Activated T-cell treated with anti-CD3 and anti-CD28 coated beads, Interleukin-2, amount 50 U/mL, for 1 hour (primary cell): ENCODE results near the gene SMCO4.
"Not testable (repeated sequence)": the region's sequence is repeated elsewhere in the genome, so short reads cannot be mapped to it uniquely, and the experiment has no call there.

ENCODE experiments used
- DNase-seq: peaks from one replicate; pipeline ENCODE4 v3.0.0-alpha.2; 2020

SMCO4 gene

DNA sequence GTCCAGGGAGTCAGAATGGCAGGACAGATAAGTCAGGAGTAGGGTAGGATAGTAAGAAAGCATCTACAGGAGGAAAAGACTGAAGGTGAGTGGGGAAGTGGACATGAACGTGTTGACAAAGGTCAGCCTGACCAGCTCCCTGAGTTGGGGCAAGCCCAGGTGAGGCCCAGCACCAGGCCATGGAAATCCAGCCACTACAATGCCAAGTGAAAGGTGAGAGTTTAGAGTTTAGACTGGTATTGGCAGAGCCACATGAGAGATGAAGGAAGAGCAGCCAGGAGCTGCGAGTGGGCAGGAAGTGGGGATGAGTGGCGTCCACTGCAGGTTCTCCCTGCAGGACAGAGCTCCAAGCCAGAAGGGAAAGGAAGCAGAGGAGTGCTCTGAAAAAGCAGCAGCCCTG, 16.5 kb upstream of the SMCO4 start:
- DNase-seq = no peak

DNA sequence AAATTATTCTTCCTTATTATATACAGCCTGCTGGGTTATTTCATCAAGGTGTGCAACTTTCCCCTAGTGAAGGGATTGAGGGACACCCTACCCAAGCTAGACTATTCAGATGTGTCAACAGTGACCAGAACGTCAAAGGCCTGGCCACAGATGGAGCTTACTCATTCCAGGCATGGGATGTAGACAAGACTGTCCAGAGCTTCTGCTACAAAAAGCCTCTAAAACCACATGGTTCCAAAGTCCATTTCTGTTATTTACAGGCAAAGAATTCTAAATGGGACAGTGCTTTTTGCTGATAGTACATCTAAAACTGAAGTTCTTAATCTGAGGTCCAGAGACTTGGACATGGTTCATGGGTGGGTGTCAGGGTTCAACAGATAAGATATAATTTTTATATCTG, 9.7 kb upstream of the SMCO4 start:
- DNase-seq = no peak

DNA sequence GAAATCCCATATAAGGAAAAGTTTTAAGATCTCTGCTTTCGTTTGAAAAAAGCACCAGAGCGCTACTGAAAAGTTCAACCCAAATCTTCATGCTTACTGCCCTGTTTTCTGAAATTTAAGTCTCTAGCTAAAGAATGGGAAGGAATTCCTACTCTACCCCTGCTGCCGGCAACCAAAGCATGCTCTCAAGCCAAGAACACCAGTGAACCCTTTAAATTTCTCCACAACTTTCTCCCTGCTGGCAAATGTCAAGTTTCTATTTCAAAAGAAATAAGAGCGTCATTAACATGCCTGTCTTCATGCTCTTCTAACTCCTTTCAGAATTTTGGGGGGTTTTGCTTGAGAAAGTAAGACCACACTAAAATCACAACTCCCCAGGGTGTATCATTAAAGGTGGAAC, 6.8 kb upstream of the SMCO4 start:
- no peak for DNase-seq

DNA sequence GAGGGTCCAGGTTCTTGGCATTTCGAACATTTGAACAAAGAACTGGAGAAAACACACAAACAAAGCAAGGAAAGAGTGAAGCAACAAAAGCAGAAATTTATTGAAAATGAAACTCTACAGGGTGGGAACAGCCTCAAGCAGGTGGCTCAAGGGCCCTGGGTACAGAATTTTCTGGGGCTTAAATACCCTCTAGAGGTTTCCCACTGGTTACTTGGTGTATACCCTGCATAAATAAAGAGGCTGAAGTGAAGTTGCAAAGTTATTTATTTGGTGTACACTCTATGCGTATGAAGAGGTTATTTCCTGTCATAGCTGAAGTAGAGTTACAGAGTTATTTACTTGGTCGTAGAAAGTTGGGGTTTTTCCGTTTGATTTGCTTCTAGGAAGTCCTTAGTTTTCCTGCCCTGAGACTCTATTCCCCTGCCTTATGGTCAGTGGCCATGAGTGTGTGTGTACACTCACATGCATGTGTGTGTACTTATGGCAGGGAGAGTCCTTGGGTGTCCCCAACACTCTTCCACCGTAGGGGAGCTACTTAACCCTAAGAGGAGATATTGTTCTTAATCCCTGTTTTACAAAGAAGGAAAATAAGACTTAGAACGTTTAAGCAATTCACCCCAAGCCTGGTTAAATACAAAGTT, 5.6 kb upstream of the SMCO4 start:
- DNase-seq = no peak

DNA sequence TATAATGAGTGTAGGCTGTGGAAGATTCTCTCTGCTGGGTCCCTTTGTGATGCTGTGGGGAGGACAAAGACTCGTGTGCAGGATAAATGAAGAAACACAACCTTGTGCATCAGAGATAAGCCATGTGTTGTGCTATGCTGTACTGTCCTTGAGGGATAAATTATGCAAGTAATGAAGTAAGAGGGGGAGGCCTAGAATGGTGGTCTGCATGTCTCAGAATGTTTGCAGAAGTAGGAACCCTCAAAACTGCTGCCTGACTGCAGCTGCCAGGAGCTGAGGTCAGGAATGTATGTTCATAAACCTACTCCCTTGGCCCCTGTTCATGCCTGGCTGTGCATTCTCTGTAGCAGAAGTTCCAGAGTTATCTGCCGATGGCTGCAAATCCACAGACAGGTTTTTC, 4.6 kb upstream of the SMCO4 start:
- DNase-seq = no peak

DNA sequence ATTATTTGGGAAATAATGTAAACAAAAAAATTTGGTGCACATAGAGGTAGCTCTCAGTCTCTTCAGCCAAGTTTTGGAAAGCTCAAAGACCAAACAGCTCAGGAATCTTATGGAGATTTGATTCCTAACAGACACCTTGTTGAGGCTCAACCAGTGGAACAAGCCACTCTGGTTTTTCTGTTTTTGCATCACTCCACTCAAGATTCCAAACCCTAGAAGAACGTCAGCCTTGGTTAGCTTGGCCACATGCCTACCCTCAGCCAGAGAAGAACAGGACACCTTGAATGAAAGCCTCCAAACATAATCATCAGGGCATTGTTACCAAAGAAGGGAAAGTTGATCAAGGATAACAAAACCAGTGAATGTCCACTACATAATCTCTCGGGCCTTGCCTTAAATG, 3.8 kb upstream of the SMCO4 start:
- DNase-seq = no peak

DNA sequence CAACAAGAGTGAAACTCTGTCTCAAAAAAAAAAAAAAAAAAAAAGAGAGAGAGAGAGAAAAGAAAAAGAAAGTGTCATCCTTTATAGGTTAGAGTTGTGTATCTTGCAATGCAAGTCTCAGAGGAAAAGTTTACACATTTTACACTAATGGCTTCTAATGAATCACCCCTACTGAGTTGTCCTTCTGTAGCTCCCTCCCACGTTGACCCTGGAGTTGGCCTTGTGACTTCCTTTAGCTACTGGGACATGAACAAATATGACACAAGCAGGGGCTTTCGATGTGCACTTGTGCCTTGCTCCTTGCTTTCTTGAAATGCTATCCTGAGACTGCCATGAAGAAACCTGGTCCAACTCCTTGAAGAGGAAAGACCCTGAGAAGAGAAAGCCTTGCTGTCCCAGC, 2.4 kb upstream of the SMCO4 start:
- DNase-seq = no peak

DNA sequence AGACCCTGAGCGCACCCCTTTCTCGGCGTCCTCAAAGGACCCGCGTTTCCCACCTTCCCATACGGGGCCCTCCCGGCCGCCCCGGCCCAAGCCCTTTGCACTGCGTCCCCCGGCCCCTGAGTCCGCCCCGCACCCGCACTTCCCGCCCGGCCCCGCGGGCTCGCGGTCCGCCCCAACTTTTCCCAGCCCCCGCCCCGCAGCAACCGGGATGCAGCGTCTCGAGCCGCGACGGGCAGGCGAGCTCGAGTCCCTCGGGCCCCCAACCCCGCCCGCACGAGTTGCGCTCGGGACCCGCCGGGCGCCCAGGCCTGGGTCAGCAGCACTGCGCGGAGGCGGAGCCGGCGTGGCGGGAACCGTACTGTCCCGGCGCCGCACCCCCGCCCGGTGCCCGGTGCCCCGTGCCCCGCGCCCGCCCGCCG, 371 bp downstream of the SMCO4 start:
- no peak for DNase-seq

DNA sequence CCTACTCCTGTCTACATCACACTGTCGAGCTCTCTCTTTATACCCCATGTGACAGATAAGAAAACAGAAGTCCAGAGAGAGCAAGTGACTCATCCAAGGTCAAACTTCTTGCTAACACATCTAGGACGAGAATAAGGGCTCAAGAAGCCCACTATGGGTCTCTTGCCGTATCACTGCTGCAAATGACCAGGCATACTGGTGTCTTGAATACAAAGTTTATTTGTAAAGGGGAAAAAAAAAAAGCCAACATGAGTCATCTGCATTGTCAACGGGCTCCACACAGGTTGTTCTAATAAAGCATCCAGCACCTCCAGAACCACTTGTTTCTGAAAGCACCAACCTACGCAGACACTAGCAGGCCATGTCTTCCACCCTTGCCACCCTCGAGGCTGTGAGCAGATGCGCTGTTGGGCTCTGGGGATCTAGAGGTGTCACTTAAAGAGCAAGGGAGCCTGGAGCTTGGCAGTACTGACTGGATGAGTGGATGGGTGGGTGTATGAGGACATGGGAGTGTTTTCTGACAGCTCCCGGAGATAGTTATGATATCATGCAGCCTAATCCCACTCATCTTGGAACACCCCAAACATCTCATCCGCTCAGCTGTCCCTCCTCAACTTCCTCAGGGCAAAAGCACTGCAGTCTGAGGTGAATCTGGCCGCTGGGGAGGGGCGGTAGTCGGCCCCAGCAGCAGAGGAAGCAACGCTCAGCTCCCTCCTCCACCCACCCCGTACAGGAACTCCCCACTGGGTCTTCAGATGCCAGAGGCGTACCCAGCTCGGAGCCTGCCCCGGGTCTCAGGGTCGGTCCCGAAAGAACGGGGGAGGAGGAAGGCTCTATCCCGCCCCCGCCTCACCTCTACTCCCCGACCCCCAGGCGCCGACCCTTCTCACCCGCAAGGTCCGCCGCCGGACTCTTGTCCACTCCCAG, 1.0 kb downstream of the SMCO4 start:
- peak; percentile 43 for DNase-seq

DNA sequence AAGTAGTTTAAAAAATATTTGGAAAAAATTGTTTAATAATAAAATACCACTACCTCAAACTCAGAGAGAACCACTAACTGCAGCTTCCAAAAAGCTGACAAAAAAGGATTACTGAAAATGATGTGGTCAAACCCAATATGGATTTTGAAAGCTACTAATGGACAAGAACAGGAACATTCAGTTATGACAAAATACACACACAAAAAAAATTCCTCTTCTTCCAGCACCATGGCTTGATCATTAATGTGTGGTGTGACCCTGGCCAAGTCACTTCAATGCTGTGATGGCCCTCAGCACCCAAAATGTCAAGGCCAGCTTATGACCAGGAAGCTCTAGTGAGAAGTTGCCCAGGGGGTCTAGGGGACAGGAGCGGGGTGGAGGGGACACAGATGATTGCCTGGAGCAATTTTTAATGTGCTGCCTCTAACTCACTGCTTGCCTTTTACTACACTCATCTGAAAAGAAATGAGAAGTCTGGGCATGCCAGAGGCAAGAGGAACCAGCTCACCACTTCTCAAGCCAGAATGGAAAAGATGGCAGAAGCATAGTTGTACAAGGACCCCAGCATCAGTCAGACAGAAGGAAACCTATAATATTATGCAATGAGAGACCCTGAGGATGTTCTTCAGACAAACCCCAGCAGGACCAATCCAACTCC, 2.2 kb downstream of the SMCO4 start:
- no peak for DNase-seq

DNA sequence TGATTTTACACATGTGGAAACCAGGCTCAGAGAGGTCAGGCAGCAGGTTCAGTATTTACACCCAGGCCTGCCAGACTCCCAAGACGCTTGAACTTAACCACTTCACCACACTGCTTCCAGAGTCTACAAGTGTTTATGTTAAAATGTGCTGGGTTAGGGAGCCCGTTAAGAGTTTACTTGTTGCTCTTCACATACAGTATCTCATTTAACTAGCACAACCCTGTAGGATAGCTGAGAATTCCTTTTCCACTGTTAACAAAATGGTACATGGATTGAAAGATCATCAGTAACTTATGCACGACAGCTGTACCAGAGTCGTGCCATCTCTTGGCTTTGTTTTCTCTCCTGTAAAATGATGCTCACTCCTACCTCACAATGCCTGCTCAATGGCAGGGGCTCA, 2.9 kb downstream of the SMCO4 start:
- no peak for DNase-seq

DNA sequence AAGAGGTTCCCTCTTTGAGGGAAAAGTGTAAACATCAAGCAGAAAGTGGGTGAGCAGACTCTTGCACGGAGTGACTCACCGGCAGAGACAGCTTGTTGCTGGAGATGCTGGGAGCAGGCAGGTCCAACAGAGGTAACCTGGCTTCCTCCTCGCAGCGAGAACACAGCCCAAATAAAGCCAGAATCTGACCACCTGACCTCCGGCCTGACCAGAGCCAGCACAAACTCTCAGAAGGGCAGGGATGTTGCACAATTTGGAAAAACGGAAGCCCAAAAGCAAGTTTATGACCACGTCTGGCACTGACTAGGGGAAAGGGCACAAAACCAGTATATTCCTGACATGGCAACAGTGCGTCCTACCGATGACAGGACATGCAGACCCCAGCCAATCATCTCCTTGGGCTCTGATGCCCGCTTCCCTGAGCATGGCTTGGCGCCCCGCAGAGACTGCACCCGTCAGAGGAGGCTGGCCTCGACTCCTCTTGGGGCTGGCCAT, 5.4 kb downstream of the SMCO4 start:
- no peak for DNase-seq

DNA sequence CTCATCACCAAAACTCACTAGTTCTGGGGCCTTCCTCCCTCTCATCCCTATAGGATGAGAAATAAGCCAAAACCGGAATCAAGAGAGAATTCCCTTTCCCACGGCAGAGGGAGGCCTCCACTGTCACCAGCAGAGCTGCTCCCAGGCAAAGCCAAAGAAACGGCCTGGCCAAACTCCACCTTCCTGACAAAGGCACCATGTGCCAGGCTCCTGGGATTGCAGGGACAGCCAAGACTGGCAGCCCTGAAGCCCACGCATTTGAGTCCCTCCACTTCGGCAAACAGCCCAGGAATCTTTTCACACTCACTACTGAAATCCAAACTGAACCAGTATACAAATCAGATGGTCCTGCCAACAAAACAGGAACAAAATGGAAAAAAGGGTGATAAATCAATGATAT, 6.1 kb downstream of the SMCO4 start:
- DNase-seq = no peak

DNA sequence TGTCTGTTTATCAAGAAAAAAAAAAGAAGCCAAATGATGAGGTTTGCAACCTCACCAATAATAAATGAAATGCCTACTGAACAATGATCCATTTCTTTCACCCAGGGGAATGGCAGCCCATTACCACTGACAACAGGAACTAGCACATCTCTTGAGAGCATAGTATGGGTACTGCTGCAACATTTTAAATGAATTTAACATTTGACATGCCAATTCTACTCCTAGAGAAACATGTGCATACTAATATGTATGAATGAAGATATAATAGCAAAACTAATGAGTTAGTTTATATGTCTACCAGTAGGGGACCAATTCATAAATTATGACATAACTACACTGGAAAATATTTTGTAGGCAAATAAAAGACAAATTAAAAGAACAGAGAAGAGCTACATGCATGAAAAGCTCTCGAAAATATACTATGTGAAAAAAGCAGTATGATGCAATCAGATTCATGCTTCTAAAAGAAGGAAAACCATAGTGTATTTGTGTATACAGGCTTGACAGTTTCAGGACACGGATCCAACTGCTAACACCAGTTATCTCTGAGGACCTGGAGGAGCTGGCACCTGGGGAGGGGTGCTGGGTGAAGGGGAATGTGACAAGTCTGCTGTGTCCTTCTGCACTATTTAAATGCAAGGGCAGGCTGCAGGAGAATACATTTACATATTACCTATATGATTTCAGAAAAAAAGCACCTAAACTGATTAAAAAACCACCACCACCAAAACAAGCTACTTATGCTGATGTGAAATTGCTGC, 6.9 kb downstream of the SMCO4 start:
- no peak for DNase-seq

DNA sequence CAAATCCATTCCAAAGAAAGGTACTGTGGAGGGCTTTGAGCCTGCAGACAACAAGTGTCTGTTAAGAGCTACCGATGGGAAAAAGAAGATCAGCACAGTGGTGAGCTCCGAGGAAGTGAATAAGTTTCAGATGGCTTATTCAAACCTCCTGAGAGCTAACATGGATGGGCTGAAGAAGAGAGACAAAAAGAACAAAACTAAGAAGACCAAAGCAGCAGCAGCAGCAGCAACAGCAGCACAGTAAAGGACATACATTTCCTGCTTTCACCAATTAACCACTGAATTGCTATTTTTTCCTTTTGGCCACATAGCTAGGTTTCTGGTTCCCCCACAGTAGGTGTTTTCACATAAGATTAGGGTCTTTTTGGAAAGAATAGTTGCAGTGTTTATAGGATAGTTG, 7.6 kb downstream of the SMCO4 start:
- not testable (repeated sequence) for DNase-seq

DNA sequence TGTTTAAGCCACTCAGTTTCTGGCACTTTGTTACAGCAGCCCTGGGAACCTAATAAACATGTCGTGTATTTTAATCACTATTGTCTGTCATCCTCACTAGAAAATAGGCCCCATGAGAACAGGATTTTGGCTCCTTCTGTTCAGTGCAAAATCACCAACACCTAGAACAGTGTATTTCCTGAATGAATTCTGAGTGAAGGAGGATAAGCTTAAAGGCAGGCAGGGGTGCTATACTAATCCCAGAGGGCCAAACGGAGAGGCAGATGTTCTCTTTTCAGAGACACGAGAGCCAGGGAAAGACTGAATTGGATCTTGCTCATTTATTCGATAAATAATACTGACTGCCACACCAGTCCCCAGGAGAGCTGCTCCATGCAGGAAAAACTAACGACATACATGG, 10.4 kb downstream of the SMCO4 start:
- no peak for DNase-seq

DNA sequence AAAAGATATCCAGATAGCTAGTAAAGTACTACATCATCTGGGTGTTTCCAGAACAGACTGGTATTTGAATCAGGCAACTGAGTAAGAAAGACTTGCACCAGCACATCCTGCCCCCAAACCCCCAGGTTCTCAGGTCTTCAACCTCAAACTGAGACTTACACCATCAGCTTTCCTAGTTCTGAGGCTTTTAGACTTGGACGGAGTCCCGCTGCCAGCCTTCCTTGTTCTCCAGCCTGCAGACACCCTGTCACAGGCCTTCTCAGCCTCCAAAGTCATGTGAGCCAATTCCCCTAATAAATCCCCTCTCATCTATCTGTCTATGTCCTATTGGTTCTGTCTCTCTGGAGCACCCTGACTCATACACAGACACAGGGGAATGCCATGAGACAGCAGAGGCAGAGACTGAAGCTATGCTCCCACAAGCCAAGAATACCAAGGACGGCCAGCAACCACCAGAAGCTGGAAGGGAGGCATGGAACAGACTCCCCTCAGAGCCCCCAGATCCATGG, 10.9 kb downstream of the SMCO4 start:
- DNase-seq = no peak

DNA sequence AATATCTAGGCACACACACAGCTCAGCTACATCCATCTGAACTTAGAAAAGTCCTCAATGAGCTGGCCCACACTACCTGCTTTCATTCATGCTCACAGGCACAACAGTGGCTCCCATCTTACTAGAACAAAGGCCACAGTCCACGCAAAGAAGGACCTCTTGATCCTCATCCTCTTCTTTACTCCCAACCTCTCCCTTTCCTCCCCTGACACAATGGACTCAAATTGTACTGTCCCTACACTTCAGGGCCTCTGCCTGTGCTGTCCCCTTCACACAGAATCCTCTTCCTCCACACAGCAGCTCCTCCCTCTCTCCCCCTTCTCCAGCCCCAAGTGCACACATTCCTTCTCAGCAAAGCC, 12.7 kb downstream of the SMCO4 start:
- DNase-seq = no peak

DNA sequence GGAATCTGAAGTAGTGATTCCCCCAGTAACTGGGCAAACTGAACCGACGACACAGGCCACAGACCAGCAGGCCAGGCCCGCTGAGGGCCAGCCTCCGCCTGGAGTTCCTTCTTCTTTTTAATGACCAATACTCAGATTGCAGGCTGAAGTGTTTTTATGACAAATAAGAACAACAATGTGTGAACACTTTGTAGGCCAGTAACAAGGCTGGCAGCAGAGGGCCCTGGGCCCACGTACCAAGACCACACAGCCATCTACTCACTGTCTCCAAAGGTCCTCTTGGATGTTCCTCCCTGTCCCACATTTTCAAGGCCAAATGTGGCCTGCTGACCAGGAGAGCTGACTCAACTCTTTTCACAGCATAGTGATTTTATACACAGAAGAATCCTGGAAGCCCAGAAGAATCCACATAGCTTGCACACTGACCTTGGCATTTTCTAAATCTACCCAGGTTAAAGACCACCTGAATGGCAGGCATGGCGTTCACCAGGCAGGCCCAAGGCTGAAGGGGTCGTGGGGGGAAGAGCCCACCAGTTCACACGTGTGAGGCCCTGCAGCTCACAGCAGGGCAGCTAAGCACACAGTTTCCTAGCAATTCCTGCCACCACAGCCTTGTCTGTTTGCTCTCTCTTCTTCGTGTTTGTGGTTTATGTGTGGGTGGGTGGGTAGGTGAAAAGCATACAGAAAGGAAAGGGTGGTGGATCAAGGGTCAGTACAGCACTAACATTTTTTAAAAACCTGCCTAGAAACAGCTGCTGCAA, 13.3 kb downstream of the SMCO4 start:
- DNase-seq = no peak

DNA sequence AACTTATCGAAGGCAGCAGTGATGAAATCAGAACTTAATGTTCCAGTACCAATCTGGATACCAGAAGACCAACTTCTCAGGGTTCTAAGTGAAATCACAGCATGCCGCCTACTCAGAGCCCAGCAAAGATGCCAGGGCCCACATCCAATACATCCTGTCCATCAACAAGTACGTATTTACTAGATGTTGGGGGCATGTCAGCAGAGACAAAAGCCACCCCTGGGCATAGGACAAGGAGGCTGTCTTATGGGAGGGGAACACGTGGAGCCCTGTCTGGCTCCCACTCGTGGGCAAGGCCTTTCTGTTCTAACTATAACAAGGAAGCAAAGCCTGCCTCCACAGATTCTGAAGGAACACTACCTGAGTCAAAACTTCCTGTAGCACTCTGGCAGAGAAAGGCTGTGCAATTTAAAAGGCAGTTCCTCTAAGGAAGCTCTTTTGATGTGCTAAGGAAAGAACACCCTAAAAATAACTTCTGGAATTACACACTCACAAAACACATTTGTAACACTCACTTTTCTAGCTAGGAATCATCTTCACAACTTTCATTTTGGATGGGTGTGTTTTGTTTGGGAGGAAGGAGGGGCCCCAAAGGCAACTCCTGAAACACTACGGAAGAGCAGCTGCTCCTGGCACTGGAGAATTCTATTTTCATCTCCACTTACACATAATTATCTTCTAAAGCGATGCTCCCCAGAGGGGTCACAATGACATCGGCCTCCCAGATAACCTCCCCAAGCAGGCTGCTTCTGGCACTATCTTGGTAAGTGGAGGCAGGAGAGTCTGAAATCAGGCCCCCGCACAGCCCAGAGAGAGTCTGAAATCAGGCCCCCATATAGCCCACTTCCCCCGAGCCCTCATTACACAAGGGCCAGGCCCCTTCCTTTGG, 14.2 kb downstream of the SMCO4 start:
- DNase-seq = no peak

DNA sequence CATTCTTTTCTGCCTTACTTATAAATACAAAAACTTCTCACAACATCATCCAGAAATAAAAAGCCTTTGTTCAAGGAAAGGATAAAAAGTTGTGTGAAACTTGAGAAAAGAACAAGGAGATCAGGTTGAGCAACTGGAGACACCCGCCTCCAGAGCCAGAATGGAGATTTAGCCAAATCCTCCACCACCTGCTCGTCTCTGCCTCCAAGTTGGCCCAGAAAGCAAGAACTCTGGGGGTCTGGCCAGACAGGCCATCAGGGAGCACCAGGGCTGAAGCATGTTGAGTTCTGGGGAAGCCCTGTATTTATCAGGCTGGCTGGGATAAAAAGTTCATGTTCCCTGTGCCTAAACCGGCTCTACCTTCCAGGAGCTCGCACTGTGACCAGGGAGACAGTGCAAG, 14.9 kb downstream of the SMCO4 start:
- DNase-seq = no peak
